Measurements from ENCODE around the gene CACNA1C. TPM values are rescaled to one million over a fixed set of nuclear protein-coding genes. Genes with fewer than 3 reads are reported as not detected.

Gene CACNA1C
- total RNA-seq, 1 experiment from 2014 or later, result 1.1 TPM

DNA sequence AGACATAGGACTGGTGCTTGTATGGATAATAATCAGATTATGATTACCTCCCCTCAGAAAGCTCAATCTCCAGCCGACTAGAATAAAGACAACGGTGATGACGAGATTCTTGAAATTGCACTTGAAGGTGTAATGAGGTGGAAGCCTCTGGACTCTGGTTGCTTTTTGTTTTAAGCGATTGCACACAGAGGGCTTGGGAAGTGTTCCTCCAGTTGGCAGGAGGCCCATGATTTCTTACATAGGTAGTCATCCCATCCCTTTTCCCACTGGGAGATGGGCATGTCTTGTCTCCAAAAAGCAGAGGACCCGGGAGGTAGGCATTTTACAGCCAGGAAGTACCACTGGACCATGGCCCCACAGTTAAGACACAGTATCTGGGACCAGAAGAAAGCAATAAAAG, 576.3 kb downstream of the CACNA1C start:
- Histone ChIP-seq H2BK120ac (ENCODE audit: low read depth, low read length, poor library complexity, severe bottlenecking) (no peak overlapping the region), H2BK12ac (ENCODE audit: insufficient read length, low read depth, low read length) (no peak overlapping the region), H3K23me2 (ENCODE audit: insufficient read length, low read depth, low read length, poor library complexity, severe bottlenecking) (no peaks in the 10 kb centered on the region), H4K5ac (ENCODE audit: insufficient read length, low read depth, low read length) (no peak overlapping the region), H3K27me3 (ENCODE audit: insufficient read depth, low read length) (no peaks in the 10 kb centered on the region; the same call in 1 of the 2 replicates), H2BK15ac (ENCODE audit: low read depth, low read length) (no peak overlapping the region), H4K91ac (ENCODE audit: insufficient read length, low read depth, low read length) (no peak overlapping the region), H4K8ac (replicated peaks; ENCODE audit: insufficient read length, low read depth, low read length) (no peak overlapping the region), H3K9me3 (ENCODE audit: control insufficient read depth, low read depth, low read length) (no peaks in the 10 kb centered on the region), H3K79me2 (ENCODE audit: insufficient read depth, low read length) (no peaks in the 10 kb centered on the region), H3K4me2 (ENCODE audit: insufficient read depth, insufficient read length, low read length) (no peak overlapping the region), H3K56ac (ENCODE audit: insufficient read length, low read depth, low read length) (no peak overlapping the region), H3K4me1 (ENCODE audit: insufficient read depth, low read length) (peaks cover 7% of the 10 kb centered on the region), H3K9ac (ENCODE audit: extremely low read depth, insufficient read length, low read length) (no peak overlapping the region), H3K27ac (ENCODE audit: insufficient read length, low read depth, low read length) (no peak overlapping the region), H2BK20ac (ENCODE audit: low read depth, low read length, poor library complexity, severe bottlenecking) (no peak overlapping the region), H3K23ac (ENCODE audit: insufficient read length, low read depth, low read length) (no peak overlapping the region), H4K20me1 (ENCODE audit: control insufficient read depth, insufficient read depth, insufficient read length) (no peaks in the 10 kb centered on the region), H2BK5ac (ENCODE audit: insufficient read length, low read length) (no peak overlapping the region), H3T11ph (ENCODE audit: low read length) (no peak overlapping the region), H3K79me1 (ENCODE audit: insufficient read depth, low read depth, low read length, poor library complexity, severe bottlenecking) (no peaks in the 10 kb centered on the region), H3K4ac (ENCODE audit: low read depth, low read length) (no peak overlapping the region), H3K18ac (ENCODE audit: insufficient read length, low read depth, low read length) (no peak overlapping the region), H2AFZ (ENCODE audit: low read length) (no peak overlapping the region), H3K14ac (ENCODE audit: insufficient read depth, low read length) (no peak overlapping the region), H2AK5ac (ENCODE audit: insufficient read length, low read length) (no peak overlapping the region)
- DNase-seq, result no peak
- H3K4me1 Mint-ChIP-seq, result peaks cover 27 to 29% of the 10 kb centered on the region in 2 experiments
- no peak overlapping the region for H3K27ac Mint-ChIP-seq
- TF ChIP-seq, protein P1, sequence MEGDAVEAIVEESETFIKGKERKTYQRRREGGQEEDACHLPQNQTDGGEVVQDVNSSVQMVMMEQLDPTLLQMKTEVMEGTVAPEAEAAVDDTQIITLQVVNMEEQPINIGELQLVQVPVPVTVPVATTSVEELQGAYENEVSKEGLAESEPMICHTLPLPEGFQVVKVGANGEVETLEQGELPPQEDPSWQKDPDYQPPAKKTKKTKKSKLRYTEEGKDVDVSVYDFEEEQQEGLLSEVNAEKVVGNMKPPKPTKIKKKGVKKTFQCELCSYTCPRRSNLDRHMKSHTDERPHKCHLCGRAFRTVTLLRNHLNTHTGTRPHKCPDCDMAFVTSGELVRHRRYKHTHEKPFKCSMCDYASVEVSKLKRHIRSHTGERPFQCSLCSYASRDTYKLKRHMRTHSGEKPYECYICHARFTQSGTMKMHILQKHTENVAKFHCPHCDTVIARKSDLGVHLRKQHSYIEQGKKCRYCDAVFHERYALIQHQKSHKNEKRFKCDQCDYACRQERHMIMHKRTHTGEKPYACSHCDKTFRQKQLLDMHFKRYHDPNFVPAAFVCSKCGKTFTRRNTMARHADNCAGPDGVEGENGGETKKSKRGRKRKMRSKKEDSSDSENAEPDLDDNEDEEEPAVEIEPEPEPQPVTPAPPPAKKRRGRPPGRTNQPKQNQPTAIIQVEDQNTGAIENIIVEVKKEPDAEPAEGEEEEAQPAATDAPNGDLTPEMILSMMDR (conservative IDR thresholded peaks at IDR 0.05), result no peak
- H3K9me3 Mint-ChIP-seq, result no peaks in the 10 kb centered on the region; a peak in 1 of 5 replicates
- no peaks in the 10 kb centered on the region for H3K36me3 Mint-ChIP-seq (ENCODE audit: insufficient read depth in 1 of 3, low read depth in 3 of 3)
- H3K27me3 Mint-ChIP-seq (ENCODE audit: low read depth), result peaks cover 16% of the 10 kb centered on the region
- no CpG with 5 or more reads among the region's 5 CpGs for WGBS (ENCODE audit: extremely low coverage, insufficient read length, low lambda C conversion rate)
- no peak overlapping the region for H3K4me3 Mint-ChIP-seq

All from H9 (cell line).